A673 (cell line): ENCODE results near the gene TNS3.

Experiments used
- CTCF ChIP-seq: fragments of 300-800, 200-600 bp; sonication (generic); conservative IDR thresholded peaks from 2 replicates; pipeline ENCODE4 v1.5.1; 2017; ENCODE audit warnings: low read depth, mild to moderate bottlenecking, antibody characterized with exemption, low read length, moderate library complexity, mixed read lengths
- EZH2 ChIP-seq: fragments of 200-600 bp; sonication (generic); IDR thresholded peaks from 2 replicates; pipeline ENCODE4 v1.6.1; 2017; ENCODE audit warnings: borderline replicate concordance, low read depth, mild to moderate bottlenecking, mixed read lengths, antibody characterized with exemption, low read length; ENCODE audit not compliant: poor library complexity, severe bottlenecking

GRCh38 chr7:47568056-47568455, 13.9 kb downstream of the TNS3 start:
- TF ChIP-seq CTCF, result no peak
- no peak for TF ChIP-seq EZH2
